GM12878 (cell line): ENCODE measurements around the gene NTRK1. TPM values are rescaled to one million over a fixed set of nuclear protein-coding genes. Genes with fewer than 3 reads are reported as not detected.

ENCODE experiments used
- ATAC-seq: fragments of 200-7000 bp; cut with Tn5 transposase; 3 replicates; pipeline ENCODE4 v1.9.1; 2020; ENCODE audit warnings: mild to moderate bottlenecking, moderate library complexity
- BruUV-seq: library from RNA; stranded (reverse); fragments of 400-500 nt; replicated peaks from 2 replicates; lab custom pipeline; 2021; lab: Mats Ljungman, UMichigan
- CTCF ChIA-PET: fragments of 300-600 bp; sonication (Branson Sonifier 250); formaldehyde crosslinking; extraction: SDS; loops from one replicate; lab custom pipeline; 2021; ENCODE audit warnings: inconsistent platforms; lab: Yijun Ruan, JAX
- POLR2A ChIA-PET: fragments of 350-600 bp; formaldehyde crosslinking; extraction: SDS; loops from one replicate; lab custom pipeline; 2021; ENCODE audit warnings: inconsistent platforms; lab: Charles Lee
- RAD21 ChIA-PET: fragments of 300-600 bp; sonication (Branson Sonifier 250); formaldehyde crosslinking; loops from one replicate; lab custom pipeline; 2023; ENCODE audit warnings: antibody characterized with exemption; ENCODE audit not compliant: unreplicated experiment; lab: Charles Lee
- SMC1A ChIA-PET: fragments of 300-600 bp; sonication (Branson Sonifier 250); formaldehyde crosslinking; loops from one replicate; lab custom pipeline; 2023; ENCODE audit not compliant: unreplicated experiment, uncharacterized antibody; lab: Charles Lee
- DNase-seq: peaks from one replicate; pipeline ENCODE4 v3.0.0-alpha.2; 2011; ENCODE audit warnings: low read depth, low spot score
- FAIRE-seq: peaks from 3 replicates; lab custom pipeline; 2011; peaks lifted over from hg19 to GRCh38; lab: Jason Lieb, UNC
- H2AFZ ChIP-seq: 2 replicates; pipeline ENCODE4 v1.6.0; 2011; ENCODE audit warnings: low read depth, low read length, control low read depth; ENCODE audit not compliant: control insufficient read depth
- H3K27ac ChIP-seq: 2 replicates; pipeline ENCODE4 v1.5.1; 2011; ENCODE audit warnings: control low read depth; ENCODE audit not compliant: control insufficient read depth, insufficient read depth
- H3K27me3 ChIP-seq, 2 experiments: replicated peaks in 1 of 2; 2 replicates each; pipeline versions ENCODE4 v1.6.0 to v1.6.1; 2011; ENCODE audit warnings: low read length in 1 of 2; ENCODE audit not compliant: control insufficient read depth in 2 of 2, insufficient read depth in 2 of 2
- H3K36me3 ChIP-seq, 2 experiments: 2 replicates each; pipeline ENCODE4 v1.5.1; 2011; ENCODE audit warnings: low read length in 1 of 2; ENCODE audit not compliant: control insufficient read depth in 2 of 2, insufficient read depth in 2 of 2
- H3K4me1 ChIP-seq: 2 replicates; pipeline ENCODE4 v1.6.1; 2011; ENCODE audit warnings: mild to moderate bottlenecking, low read length, moderate library complexity, mixed read lengths; ENCODE audit not compliant: control insufficient read depth, insufficient read depth
- H3K4me2 ChIP-seq: 2 replicates; pipeline ENCODE4 v1.6.0; 2011; ENCODE audit warnings: control low read depth; ENCODE audit not compliant: control insufficient read depth, insufficient read depth
- H3K4me3 ChIP-seq: fragments of 200-600 bp; sonication (generic); 2 replicates; pipeline ENCODE4 v1.5.1; 2016
- H3K79me2 ChIP-seq: 2 replicates; pipeline ENCODE4 v1.6.0; 2011; ENCODE audit warnings: low read length; ENCODE audit not compliant: control insufficient read depth, insufficient read depth
- H3K9ac ChIP-seq: 2 replicates; pipeline ENCODE4 v1.8.0; 2011; ENCODE audit warnings: low read length, control low read depth, mixed read lengths; ENCODE audit not compliant: control insufficient read depth, insufficient read depth
- H3K9me3 ChIP-seq: replicated peaks from 3 replicates; pipeline ENCODE4 v1.5.1; 2011; ENCODE audit warnings: mild to moderate bottlenecking, low read length; ENCODE audit not compliant: control insufficient read depth, insufficient read depth
- H4K20me1 ChIP-seq: 2 replicates; pipeline ENCODE4 v1.6.0; 2011; ENCODE audit not compliant: control insufficient read depth, insufficient read depth
- CUX1 ChIP-seq: IDR thresholded peaks from 2 replicates; pipeline ENCODE4 v1.6.1; 2012; ENCODE audit warnings: improper control_type of control experiment, low read depth, low read length; ENCODE audit not compliant: insufficient replicate concordance
- RUNX3 ChIP-seq: IDR thresholded peaks from 2 replicates; pipeline ENCODE4 v1.6.1; 2012; ENCODE audit warnings: low read length, inconsistent platforms
- WGBS: methylation state at CpG from one replicate; pipeline ENCODE4 v1.1.6; 2016; ENCODE audit warnings: low lambda C conversion rate; ENCODE audit not compliant: insufficient replicate concordance, insufficient coverage; ENCODE audit errors: missing lambda C conversion rate; 5-methylcytosine and 5-hydroxymethylcytosine counted together
- in situ Hi-C: fragments of 300-500 bp; cut with MboI; formaldehyde crosslinking; loops from 9 replicates; pipeline ENCODE4 v1.14.3; 2018; ENCODE audit warnings: mixed read lengths
- intact Hi-C: fragments of 100-400 bp; cut with micrococcal nuclease; formaldehyde crosslinking; loops from one replicate; pipeline ENCODE4 v1.14.2; 2022; ENCODE audit not compliant: unreplicated experiment
- polyA plus RNA-seq, 11 experiments: library from polyadenylated mRNA; depleted of rRNA in 4 of 11; unstranded in 6 of 11; stranded (reverse) in 5 of 11; fragments of >200 nt; fragmentation: Nextera tagmentation in 4 of 11; fragmentation: Illumina TruSeq in 1 of 11; extraction: Ambion mirVana in 4 of 11; extraction: Trizol in 1 of 11; gene quantifications; 1 replicate in 1 of 11; 2 replicates in 10 of 11; pipeline versions ENCODE4 v1.2.1 to v1.2.3, GENCODE V29; 2011 to 2016; ENCODE audit warnings: inconsistent platforms in 2 of 11, missing spikeins in 2 of 11, low read depth in 1 of 11
- total RNA-seq, 4 experiments: library from RNA; depleted of rRNA in 3 of 4; stranded (reverse); fragments of >200 nt in 3 of 4; fragmentation: Illumina TruSeq in 1 of 4; extraction: Trizol in 1 of 4; gene quantifications; 2 replicates each; pipeline versions ENCODE4 v1.2.1 to v1.2.3, GENCODE V29; 2013 to 2021
- TF ChIP-seq, protein P1 (sequence below): fragments of 450-650 bp; IDR thresholded peaks from 2 replicates; pipeline ENCODE4 v1.6.1; 2016; ENCODE audit warnings: mild to moderate bottlenecking

The NTRK1 gene
- total and polyA plus RNA-seq, 10 of the 15 experiments (the other 5 are each of a cell fraction or from before 2014, with no cell fraction given) = 0.10 to 0.56 (median 0.40) TPM; not detected in 7

DNA sequence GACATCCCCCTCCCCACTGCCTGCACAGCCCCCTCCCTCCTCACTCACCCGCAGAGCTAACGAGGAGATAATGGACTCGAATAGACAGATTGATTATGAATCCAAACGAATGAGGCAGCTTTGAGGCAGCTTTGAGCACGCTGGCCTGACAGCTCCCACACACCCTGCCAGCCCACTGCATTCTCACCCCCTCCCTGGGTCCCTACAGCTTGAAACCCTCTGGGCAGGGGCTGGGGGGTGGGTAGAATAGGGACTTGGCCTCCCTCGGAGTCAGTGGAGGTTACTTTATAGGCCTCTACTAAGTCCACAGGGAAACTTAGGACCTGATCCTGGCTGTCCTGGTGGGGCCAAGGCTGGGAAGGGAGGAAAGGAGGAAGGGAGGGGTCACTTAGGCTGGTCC lies 1.9 kb downstream of the NTRK1 start (continued):
- no peak for TF ChIP-seq CUX1

- ATAC-seq = peak; percentile 14
- peak; percentile 27 for FAIRE-seq
- BruUV-seq = no TSS peak
- TF ChIP-seq RUNX3 = no peak
- TF ChIP-seq, protein P1, sequence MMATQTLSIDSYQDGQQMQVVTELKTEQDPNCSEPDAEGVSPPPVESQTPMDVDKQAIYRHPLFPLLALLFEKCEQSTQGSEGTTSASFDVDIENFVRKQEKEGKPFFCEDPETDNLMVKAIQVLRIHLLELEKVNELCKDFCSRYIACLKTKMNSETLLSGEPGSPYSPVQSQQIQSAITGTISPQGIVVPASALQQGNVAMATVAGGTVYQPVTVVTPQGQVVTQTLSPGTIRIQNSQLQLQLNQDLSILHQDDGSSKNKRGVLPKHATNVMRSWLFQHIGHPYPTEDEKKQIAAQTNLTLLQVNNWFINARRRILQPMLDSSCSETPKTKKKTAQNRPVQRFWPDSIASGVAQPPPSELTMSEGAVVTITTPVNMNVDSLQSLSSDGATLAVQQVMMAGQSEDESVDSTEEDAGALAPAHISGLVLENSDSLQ = peak; percentile 62
- no peak overlapping the region for H3K4me3 ChIP-seq
- intact Hi-C loops (no loop called here), in situ Hi-C loops (loop anchor here (5.0 kb wide), 2 partner anchors 61 to 176 kb away; no protein-coding TSS in a partner anchor)
- peaks cover 3 to 19% of the 10 kb centered on the region in 2 experiments for H3K27me3 ChIP-seq
- peaks cover 26% of the 10 kb centered on the region for H3K4me1 ChIP-seq
- ChIA-PET RAD21 (interaction anchor here (3.9 to 7.0 kb wide), 4 partner anchors 25 to 135 kb away, joined by 27 to 115 read pairs (median 114); partner anchors contain the start of genes ISG20L2 and METTL25B), CTCF (interaction anchor here (1.2 to 9.4 kb wide), 8 partner anchors 25 to 178 kb away, joined by 3 to 248 read pairs (median 72); partner anchors contain the start of genes CRABP2, ISG20L2 and METTL25B), SMC1A (interaction anchor here (1.3 to 4.2 kb wide), 3 partner anchors 25 to 136 kb away, joined by 3 to 75 read pairs (median 4); partner anchors contain the start of genes ISG20L2 and METTL25B), POLR2A (interaction anchor here (0.6 kb wide), 1 partner anchor 68 kb away, joined by 5 read pairs; no protein-coding TSS in a partner anchor)
- H3K27ac ChIP-seq = no peak overlapping the region
- H3K36me3 ChIP-seq = no peaks in the 10 kb centered on the region
- H4K20me1 ChIP-seq = no peaks in the 10 kb centered on the region
- H3K4me2 ChIP-seq = peak overlapping the region; percentile 12; the same call in 1 of the 2 replicates
- DNase-seq = no peak
- H3K79me2 ChIP-seq = no peaks in the 10 kb centered on the region
- no peak overlapping the region for H3K9ac ChIP-seq
- 14% methylated on average over 10 of the region's 10 CpGs for WGBS
- H3K9me3 ChIP-seq = no peaks in the 10 kb centered on the region
- H2AFZ ChIP-seq = peak overlapping the region; percentile 63; the same call in 1 of the 2 replicates
These were observed 2.4 kb downstream of the NTRK1 start for GRCh38 chr1:156862997-156863599.
